Left ventricle myocardium inferior (tissue), 1 donor: ENCODE results near the gene KIAA0513. TPM values are rescaled to one million over a fixed set of nuclear protein-coding genes. Genes with fewer than 3 reads are reported as not detected.

Experiments
- DNase-seq: peaks from one replicate; pipeline ENCODE4 v3.0.0-alpha.2; 2020
- H3K27ac ChIP-seq: fragments of 200-600 bp; replicated peaks from 2 replicates; pipeline ENCODE4 v1.8.0; 2021
- H3K27me3 ChIP-seq: fragments of 200-600 bp; 2 replicates; pipeline ENCODE4 v1.8.0; 2021; ENCODE audit warnings: low read depth
- H3K36me3 ChIP-seq: fragments of 200-600 bp; 2 replicates; pipeline ENCODE4 v1.8.0; 2021
- H3K4me1 ChIP-seq: fragments of 200-600 bp; 2 replicates; pipeline ENCODE4 v1.8.0; 2021
- H3K4me3 ChIP-seq: fragments of 200-600 bp; 2 replicates; pipeline ENCODE4 v1.8.0; 2021; ENCODE audit warnings: mild to moderate bottlenecking, moderate library complexity
- H3K9me3 ChIP-seq: fragments of 200-600 bp; replicated peaks from 2 replicates; pipeline ENCODE4 v1.8.0; 2021
- intact Hi-C: fragments of 100-400 bp; cut with micrococcal nuclease; formaldehyde crosslinking; loops from one replicate; pipeline ENCODE4 v1.11.0; 2022
- total RNA-seq: library from RNA; stranded (reverse); fragmentation: NEBNext Ultra II Directional; extraction: Animal tissue kit (Norgen Biotek cat#: 25700); gene quantifications from one replicate; pipeline ENCODE4 v1.2.1, GENCODE V29; 2021
- TF ChIP-seq, protein P1 (sequence below): fragments of 200-600 bp; IDR thresholded peaks from 2 replicates; pipeline ENCODE4 v1.8.0; 2021; ENCODE audit warnings: antibody characterized with exemption, mild to moderate bottlenecking, borderline replicate concordance
- donor health status: DM: no; HTN: yes; CAD: no; lungs with severe emphysema.

KIAA0513 gene
- total RNA-seq, 1 donor from 2014 or later = 10.0 TPM

DNA sequence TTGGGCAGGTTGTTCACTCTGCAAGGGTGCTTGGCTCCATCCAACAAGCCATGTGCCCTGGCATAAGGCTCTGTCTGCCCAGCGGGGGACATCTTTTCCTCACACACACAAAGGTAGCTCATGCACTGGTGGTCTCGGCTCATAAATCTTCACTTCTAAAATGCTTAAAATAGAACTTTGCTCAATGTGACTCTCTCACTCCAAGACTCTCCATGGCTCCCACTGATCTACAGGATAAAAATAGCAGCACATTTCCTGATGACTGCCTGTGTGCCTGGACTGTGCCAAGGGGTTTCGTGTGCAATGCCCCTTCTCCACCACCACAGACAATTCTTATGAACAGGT is 99.8 kb downstream of the KIAA0513 start:
- no peak overlapping the region for H3K4me3 ChIP-seq
- intact Hi-C loops = no loop called here

DNA sequence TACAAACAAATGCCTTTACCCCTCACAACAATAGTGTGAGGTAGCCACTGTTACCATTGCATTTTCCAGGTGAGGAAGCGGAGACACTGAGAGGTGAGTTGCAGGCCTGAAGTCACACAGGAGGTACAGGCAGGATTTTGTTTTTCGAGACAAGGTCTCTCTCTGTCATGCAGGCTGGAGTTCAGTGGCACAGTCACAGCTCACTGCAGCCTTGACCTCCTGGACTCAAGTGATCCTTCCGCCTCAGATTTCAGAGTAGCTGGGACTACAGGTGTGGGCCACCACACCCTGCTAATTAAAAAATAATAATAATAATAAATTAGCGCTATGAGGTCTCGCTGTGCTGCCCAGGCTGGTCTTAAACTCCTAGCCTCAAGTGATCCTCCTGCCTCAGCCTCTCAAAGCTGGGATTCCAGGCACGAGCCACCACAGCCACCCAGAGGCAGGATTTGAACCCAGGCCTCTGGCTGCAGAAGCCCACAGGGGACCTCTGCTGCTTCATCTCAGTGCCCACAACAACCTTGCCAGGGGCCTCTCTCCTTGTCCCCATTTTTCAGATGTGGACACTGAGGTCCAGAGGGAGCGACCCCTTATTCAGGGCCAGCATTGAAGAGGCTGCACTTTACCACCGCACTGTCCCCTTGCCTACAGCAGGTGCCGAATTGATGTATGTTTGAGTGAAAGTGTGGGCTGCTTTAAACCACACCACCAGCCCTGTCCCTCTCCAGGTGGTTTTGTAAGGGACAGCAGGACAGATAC is 100.7 kb downstream of the KIAA0513 start:
- H3K27me3 ChIP-seq = no peaks in the 10 kb centered on the region
- H3K36me3 ChIP-seq = no peaks in the 10 kb centered on the region
- H3K27ac ChIP-seq = no peak overlapping the region
- H3K9me3 ChIP-seq = no peaks in the 10 kb centered on the region
- intact Hi-C loops = no loop called here
- no peak overlapping the region for H3K4me3 ChIP-seq
- TF ChIP-seq, protein P1, sequence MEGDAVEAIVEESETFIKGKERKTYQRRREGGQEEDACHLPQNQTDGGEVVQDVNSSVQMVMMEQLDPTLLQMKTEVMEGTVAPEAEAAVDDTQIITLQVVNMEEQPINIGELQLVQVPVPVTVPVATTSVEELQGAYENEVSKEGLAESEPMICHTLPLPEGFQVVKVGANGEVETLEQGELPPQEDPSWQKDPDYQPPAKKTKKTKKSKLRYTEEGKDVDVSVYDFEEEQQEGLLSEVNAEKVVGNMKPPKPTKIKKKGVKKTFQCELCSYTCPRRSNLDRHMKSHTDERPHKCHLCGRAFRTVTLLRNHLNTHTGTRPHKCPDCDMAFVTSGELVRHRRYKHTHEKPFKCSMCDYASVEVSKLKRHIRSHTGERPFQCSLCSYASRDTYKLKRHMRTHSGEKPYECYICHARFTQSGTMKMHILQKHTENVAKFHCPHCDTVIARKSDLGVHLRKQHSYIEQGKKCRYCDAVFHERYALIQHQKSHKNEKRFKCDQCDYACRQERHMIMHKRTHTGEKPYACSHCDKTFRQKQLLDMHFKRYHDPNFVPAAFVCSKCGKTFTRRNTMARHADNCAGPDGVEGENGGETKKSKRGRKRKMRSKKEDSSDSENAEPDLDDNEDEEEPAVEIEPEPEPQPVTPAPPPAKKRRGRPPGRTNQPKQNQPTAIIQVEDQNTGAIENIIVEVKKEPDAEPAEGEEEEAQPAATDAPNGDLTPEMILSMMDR = no peak
- DNase-seq = no peak
- H3K4me1 ChIP-seq = peaks cover 62% of the 10 kb centered on the region

More for the DNA sequence above, 99.8 kb downstream of the KIAA0513 start:
- TF ChIP-seq, protein P1 = no peak
- DNase-seq = no peak
- Histone ChIP-seq H3K27ac (no peak overlapping the region), H3K4me1 (peaks cover 65% of the 10 kb centered on the region), H3K36me3 (no peaks in the 10 kb centered on the region), H3K27me3 (no peaks in the 10 kb centered on the region), H3K9me3 (no peaks in the 10 kb centered on the region)

DNA sequence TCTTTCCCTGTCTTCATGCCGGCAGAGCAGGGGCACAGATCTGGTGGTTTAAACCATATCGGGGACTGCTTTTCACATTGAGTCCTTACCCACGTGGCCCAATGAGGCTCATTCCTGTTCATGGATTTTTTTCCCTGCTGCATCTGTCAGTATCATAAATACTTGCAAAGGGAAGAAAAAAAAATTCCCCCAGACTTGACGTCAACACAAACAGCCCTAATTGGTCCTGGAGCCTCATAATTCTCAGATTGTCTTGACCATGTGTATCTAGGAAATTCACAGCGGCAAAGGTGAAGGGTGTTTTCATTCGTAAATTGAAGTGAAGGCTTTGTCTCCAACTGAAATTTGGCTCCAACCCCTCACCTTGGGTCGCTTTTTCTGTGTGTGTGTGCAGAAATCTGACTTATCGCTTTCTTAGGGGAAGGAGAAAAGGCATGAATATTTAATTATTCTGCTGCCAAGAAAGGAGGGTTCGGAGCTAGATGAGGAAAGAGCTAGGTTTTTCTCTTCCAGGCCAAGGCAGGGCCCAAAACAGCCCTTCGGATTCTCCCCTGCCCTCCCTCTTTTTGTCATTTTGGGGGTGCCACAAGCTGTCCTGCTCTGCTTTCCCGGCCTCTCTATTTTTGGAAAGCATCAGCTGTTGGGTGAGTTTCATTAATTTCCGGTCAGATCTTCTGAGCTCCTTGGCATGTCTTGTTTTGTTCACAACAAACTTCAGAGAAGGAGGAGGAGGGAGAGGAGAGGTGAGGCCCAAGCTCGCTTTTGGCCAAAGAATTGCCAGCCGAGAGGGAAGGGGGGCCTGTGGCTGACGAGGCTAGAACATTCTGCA is 102.5 kb downstream of the KIAA0513 start:
- DNase-seq = no peak
- TF ChIP-seq, protein P1 = no peak
- Histone ChIP-seq H3K36me3 (no peaks in the 10 kb centered on the region), H3K4me3 (no peak overlapping the region), H3K4me1 (peaks cover 58% of the 10 kb centered on the region), H3K9me3 (no peaks in the 10 kb centered on the region), H3K27ac (peak overlapping the region; percentile 72), H3K27me3 (no peaks in the 10 kb centered on the region)
- intact Hi-C loops = no loop called here

DNA sequence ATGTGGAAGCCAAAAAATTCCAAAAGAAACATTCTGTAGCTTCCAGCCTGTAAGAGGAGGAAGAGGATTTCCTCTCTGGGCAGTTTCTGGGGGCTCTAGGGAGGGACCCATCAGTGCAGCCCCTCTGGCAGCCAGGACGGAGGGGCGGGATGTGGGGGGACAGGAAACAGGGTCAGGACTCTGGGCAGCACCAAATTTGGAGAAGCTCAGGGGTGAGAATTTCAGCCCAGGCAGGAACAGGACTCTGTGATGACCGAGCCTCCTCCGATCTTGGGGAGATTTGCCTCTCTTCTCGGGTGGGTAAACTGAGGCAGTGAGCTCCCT is 103.1 kb downstream of the KIAA0513 start:
- H3K4me1 ChIP-seq = peaks cover 58% of the 10 kb centered on the region
- H3K27me3 ChIP-seq = no peaks in the 10 kb centered on the region
- H3K4me3 ChIP-seq = no peak overlapping the region
- no peaks in the 10 kb centered on the region for H3K9me3 ChIP-seq
- TF ChIP-seq, protein P1 = no peak
- H3K36me3 ChIP-seq = no peaks in the 10 kb centered on the region
- DNase-seq = no peak
- intact Hi-C loops = no loop called here
- peak overlapping the region; percentile 72 for H3K27ac ChIP-seq

DNA sequence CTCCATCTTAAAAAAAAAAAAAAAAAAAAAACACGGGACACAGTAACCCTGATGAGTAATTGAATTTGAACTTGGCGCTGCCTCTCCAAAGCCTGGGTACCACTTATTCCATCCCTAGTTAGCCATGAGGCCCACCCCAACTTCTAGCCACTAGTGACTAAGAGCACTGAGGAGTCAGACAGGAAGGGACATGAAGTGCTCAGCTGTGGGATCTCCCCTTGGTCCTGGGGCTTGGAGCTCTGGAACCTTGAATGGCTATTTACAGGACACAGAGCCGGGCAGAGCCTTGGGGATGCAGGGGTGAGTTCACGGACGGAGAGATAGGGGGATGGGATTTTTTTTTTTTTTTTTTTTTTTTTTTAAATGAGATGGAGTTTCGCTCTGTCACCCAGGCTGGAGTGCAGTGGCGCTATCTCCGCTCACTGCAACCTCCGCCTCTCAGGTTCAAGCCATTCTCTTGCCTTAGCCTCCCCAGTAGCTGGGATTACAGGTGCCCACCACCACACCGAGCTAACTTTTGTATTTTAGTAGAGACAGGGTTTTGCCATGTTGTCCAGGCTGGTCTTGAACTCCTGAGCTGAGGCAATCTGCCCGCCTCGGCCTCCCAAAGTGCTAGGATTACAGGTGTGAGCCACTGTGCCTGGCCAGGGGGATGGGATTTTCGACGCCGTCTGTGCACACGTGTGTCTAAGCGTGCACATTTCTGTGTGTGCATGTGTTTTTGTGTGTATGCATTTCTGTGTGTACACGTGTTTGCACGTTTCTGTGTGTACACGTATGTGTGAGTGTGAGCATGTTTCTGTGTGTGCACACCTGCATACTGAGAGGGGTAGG is 105.1 kb downstream of the KIAA0513 start:
- intact Hi-C loops = no loop called here
- no peak for DNase-seq
- H3K36me3 ChIP-seq = no peaks in the 10 kb centered on the region
- no peak overlapping the region for H3K27ac ChIP-seq
- peaks cover 60% of the 10 kb centered on the region for H3K4me1 ChIP-seq
- H3K4me3 ChIP-seq = no peak overlapping the region
- no peaks in the 10 kb centered on the region for H3K9me3 ChIP-seq
- TF ChIP-seq, protein P1 = no peak
- no peaks in the 10 kb centered on the region for H3K27me3 ChIP-seq
